Calu3 (cell line): ENCODE results near the gene NSMCE1. TPM values are rescaled to one million over a fixed set of nuclear protein-coding genes. Genes with fewer than 3 reads are reported as not detected.
"Not testable (repeated sequence)": the region's sequence is repeated elsewhere in the genome, so short reads cannot be mapped to it uniquely, and the experiment has no call there.

Source experiments
- BruUV-seq: library from RNA; stranded (reverse); fragments of 400-500 nt; replicated peaks from 2 replicates; lab custom pipeline; 2021; lab: Mats Ljungman, UMichigan
- CTCF ChIA-PET: fragments of 300-600 bp; sonication (Branson Sonifier 250); formaldehyde crosslinking; loops from one replicate; lab custom pipeline; 2022; ENCODE audit warnings: antibody characterized with exemption; lab: Charles Lee
- DNase-seq: peaks from one replicate; pipeline ENCODE4 v3.0.0; 2022
- H3K27ac Mint-ChIP-seq: one replicate; pipeline ENCODE4 v1.8.0; 2022; ENCODE audit warnings: mixed read lengths; ENCODE audit not compliant: unreplicated experiment
- H3K27me3 Mint-ChIP-seq: one replicate; pipeline ENCODE4 v1.8.0; 2022; ENCODE audit warnings: mixed read lengths; ENCODE audit not compliant: unreplicated experiment
- H3K36me3 Mint-ChIP-seq: one replicate; pipeline ENCODE4 v1.8.0; 2022; ENCODE audit warnings: mild to moderate bottlenecking, moderate library complexity, mixed read lengths; ENCODE audit not compliant: insufficient read depth, unreplicated experiment
- H3K4me1 Mint-ChIP-seq: one replicate; pipeline ENCODE4 v1.8.0; 2022; ENCODE audit warnings: mild to moderate bottlenecking, low read depth, mixed read lengths; ENCODE audit not compliant: unreplicated experiment
- H3K4me3 Mint-ChIP-seq: one replicate; pipeline ENCODE4 v1.8.0; 2022; ENCODE audit warnings: mild to moderate bottlenecking, low read depth, moderate library complexity, mixed read lengths; ENCODE audit not compliant: unreplicated experiment
- H3K9me3 Mint-ChIP-seq: one replicate; pipeline ENCODE4 v1.8.0; 2022; ENCODE audit warnings: low read depth, mixed read lengths; ENCODE audit not compliant: unreplicated experiment
- CTCF ChIP-seq: fragments of 200-600 bp; IDR thresholded peaks from one replicate; pipeline ENCODE4 v1.8.0; 2022; ENCODE audit warnings: antibody characterized with exemption; ENCODE audit not compliant: unreplicated experiment
- intact Hi-C: fragments of 100-400 bp; cut with micrococcal nuclease; formaldehyde crosslinking; loops from one replicate; pipeline ENCODE4 v1.10.0; 2022; ENCODE audit not compliant: unreplicated experiment
- total RNA-seq: library from RNA; stranded (reverse); gene quantifications from 2 replicates; pipeline ENCODE4 v1.2.3, GENCODE V29; 2022

Gene NSMCE1
- total RNA-seq, 1 experiment from 2014 or later, result 83.2 TPM

DNA sequence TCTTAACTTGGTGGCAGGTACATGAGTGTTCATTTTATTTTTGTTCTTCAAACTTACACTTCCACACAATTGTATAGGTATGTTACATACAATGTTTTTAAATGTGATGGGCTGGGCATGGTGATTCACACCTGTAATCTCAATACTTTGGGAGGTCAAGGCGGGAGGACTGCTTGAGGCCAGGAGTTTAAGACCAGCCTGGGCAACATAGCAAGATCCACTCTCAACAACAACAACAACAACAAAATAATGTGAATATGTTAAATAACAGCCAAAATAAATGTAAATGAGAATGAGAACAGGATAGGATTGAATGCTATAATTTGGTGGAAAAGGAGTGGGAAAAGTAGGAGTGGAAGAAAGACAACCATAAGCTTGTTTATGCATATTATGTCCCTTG, 2.6 kb downstream of the NSMCE1 start:
- CTCF ChIA-PET, result no interaction called here
- H3K27ac Mint-ChIP-seq, result peak overlapping the region; percentile 10
- TF ChIP-seq CTCF, result no peak
- no peak for DNase-seq
- intact Hi-C loops, result loop anchor here (2.0 kb wide), 1 partner anchor 49 kb away; no protein-coding TSS in a partner anchor
- peaks cover 37% of the 10 kb centered on the region for H3K36me3 Mint-ChIP-seq
- H3K9me3 Mint-ChIP-seq, result no peaks in the 10 kb centered on the region
- no peaks in the 10 kb centered on the region for H3K27me3 Mint-ChIP-seq
- no TSS peak for BruUV-seq
- peaks cover 58% of the 10 kb centered on the region for H3K4me1 Mint-ChIP-seq
- H3K4me3 Mint-ChIP-seq, result no peak overlapping the region

DNA sequence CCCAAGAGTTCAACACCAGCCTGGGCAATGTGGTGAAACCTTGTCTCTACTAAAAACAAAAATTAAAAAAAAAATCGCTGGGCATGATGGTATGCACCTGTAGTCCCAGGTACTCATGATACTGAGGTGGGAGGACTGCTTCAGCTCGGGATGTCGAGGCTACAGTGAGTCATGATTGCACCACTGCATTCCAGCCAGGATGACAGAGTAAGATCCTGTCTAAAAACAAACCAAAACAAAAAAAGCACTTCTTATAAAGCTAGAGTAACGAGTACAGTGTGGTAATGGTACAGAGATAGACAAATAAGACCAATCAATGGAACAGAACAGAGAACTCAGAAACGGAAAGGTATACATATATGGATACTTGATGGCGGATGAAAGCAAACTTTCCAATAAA, 4.4 kb downstream of the NSMCE1 start:
- no peak for TF ChIP-seq CTCF
- H3K36me3 Mint-ChIP-seq, result peaks cover 29% of the 10 kb centered on the region
- H3K4me1 Mint-ChIP-seq, result peaks cover 54% of the 10 kb centered on the region
- peak; percentile 63 for DNase-seq
- no peaks in the 10 kb centered on the region for H3K9me3 Mint-ChIP-seq
- no peaks in the 10 kb centered on the region for H3K27me3 Mint-ChIP-seq
- CTCF ChIA-PET, result interaction anchor here (0.8 to 1.8 kb wide), 4 partner anchors 10 to 104 kb away, joined by 3 to 5 read pairs (median 3); no protein-coding TSS in a partner anchor
- peak overlapping the region; percentile 70 for H3K27ac Mint-ChIP-seq
- intact Hi-C loops, result loop anchor here (2.0 kb wide), 1 partner anchor 51 kb away; no protein-coding TSS in a partner anchor
- no TSS peak for BruUV-seq
- peak overlapping the region; percentile 33 for H3K4me3 Mint-ChIP-seq

DNA sequence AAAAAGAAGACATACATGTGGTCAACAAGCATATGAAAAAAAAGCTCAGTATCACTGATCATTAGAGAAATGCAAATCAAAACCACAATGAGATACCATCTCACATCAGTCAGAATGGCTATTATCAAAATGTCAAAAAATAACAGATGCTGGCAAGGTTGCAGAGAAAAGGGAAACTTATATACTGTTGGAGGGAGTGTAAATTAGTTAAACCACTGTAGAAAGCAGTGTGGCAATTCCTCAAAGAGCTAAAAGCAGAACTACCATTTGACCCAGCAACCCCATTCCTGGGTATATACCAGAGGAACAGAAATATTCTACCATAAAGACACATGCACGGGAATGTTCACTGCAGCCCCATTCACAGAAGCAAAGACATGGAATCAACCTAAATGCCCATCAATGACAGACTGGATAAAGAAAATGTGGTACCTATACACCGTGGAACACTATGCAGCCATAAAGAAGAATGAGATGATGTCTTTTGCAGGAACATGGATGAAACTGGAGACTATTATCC, 5.6 kb downstream of the NSMCE1 start:
- BruUV-seq, DNase-seq, H3K4me3 Mint-ChIP-seq, H3K27me3 Mint-ChIP-seq, intact Hi-C loops, H3K27ac Mint-ChIP-seq, H3K9me3 Mint-ChIP-seq: not testable (repeated sequence)
- Mint-ChIP-seq H3K4me1 (peaks cover 59% of the 10 kb centered on the region), H3K36me3 (peaks cover 17% of the 10 kb centered on the region)
- CTCF ChIA-PET, result interaction anchor here (1.4 kb wide), 1 partner anchor 105 kb away, joined by 3 read pairs; no protein-coding TSS in a partner anchor

GRCh38 chr16:27259710-27260109, 8.9 kb downstream of the NSMCE1 start:
- Mint-ChIP-seq H3K27ac (no peak overlapping the region), H3K36me3 (peaks cover 20% of the 10 kb centered on the region), H3K4me1 (peaks cover 59% of the 10 kb centered on the region), H3K9me3 (no peaks in the 10 kb centered on the region), H3K27me3 (no peaks in the 10 kb centered on the region), H3K4me3 (no peak overlapping the region)
- TF ChIP-seq CTCF, result no peak
- CTCF ChIA-PET, result interaction anchor here (0.5 to 0.6 kb wide), 2 partner anchors 11 to 14 kb away, joined by 3 to 4 read pairs; no protein-coding TSS in a partner anchor
- BruUV-seq, result no TSS peak
- intact Hi-C loops, result loop anchor here (2.0 kb wide), 1 partner anchor 105 kb away; no protein-coding TSS in a partner anchor
- DNase-seq, result no peak

- TF ChIP-seq CTCF, result no peak
- Mint-ChIP-seq H3K36me3 (peaks cover 22% of the 10 kb centered on the region), H3K27me3 (no peaks in the 10 kb centered on the region), H3K27ac (no peak overlapping the region), H3K4me3 (no peak overlapping the region), H3K4me1 (peaks cover 59% of the 10 kb centered on the region), H3K9me3 (no peaks in the 10 kb centered on the region)
- CTCF ChIA-PET, result interaction anchor here (0.6 to 0.7 kb wide), 2 partner anchors 10 to 13 kb away, joined by 3 read pairs; partner anchors contain the start of gene NSMCE1
- no peak for DNase-seq
- BruUV-seq, result no TSS peak
- intact Hi-C loops, result no loop called here
Observed at GRCh38 chr16:27258241-27258734, 10.3 kb downstream of the NSMCE1 start.
